HG02973 (cell line): ENCODE results near the gene PSG11.
"Not testable (repeated sequence)": the region's sequence is repeated elsewhere in the genome, so short reads cannot be mapped to it uniquely, and the experiment has no call there.

Source experiments
- ATAC-seq: cut with Tn5 transposase; IDR thresholded peaks from one replicate; pipeline ENCODE4 v1.9.1; 2021; ENCODE audit warnings: moderate library complexity; ENCODE audit not compliant: unreplicated experiment

The PSG11 gene

GRCh38 chr19:43026369-43026768 lies at the start of gene PSG11:
Gene PSG11, minus strand, starts transcription at chr19:43026469. Its CDS starts 97 bp downstream, at chr19:43026372.
- not testable (repeated sequence) for ATAC-seq

GRCh38 chr19:43062418-43062817 lies 36.1 kb upstream of the PSG11 start:
- not testable (repeated sequence) for ATAC-seq

- ATAC-seq: not testable (repeated sequence)
These were observed 35.1 kb upstream of the PSG11 start for GRCh38 chr19:43061326-43061725.

GRCh38 chr19:43060254-43060653 lies 34.0 kb upstream of the PSG11 start:
- not testable (repeated sequence) for ATAC-seq

- ATAC-seq: not testable (repeated sequence)
These were observed 33.2 kb upstream of the PSG11 start for GRCh38 chr19:43059482-43059881.

GRCh38 chr19:43058440-43058839 lies 32.2 kb upstream of the PSG11 start:
- not testable (repeated sequence) for ATAC-seq

GRCh38 chr19:43047966-43048365 lies 21.7 kb upstream of the PSG11 start:
- not testable (repeated sequence) for ATAC-seq

GRCh38 chr19:43046578-43046977 lies 20.3 kb upstream of the PSG11 start:
- not testable (repeated sequence) for ATAC-seq

- not testable (repeated sequence) for ATAC-seq
These were observed 17.4 kb upstream of the PSG11 start for GRCh38 chr19:43043492-43044180.

GRCh38 chr19:43031645-43032044 lies 5.4 kb upstream of the PSG11 start:
- ATAC-seq: not testable (repeated sequence)

GRCh38 chr19:43028866-43029265 lies 2.6 kb upstream of the PSG11 start:
- ATAC-seq: no peak

GRCh38 chr19:43027985-43028384 lies 1.7 kb upstream of the PSG11 start:
- ATAC-seq: not testable (repeated sequence)

- not testable (repeated sequence) for ATAC-seq
These were observed 792 bp upstream of the PSG11 start for GRCh38 chr19:43027061-43027460.

GRCh38 chr19:43022098-43022497 lies 4.2 kb downstream of the PSG11 start:
- not testable (repeated sequence) for ATAC-seq

GRCh38 chr19:43021629-43022028 lies 4.6 kb downstream of the PSG11 start:
- ATAC-seq: not testable (repeated sequence)

GRCh38 chr19:43019588-43019987 lies 6.7 kb downstream of the PSG11 start:
- not testable (repeated sequence) for ATAC-seq

GRCh38 chr19:43005841-43006240 lies 20.4 kb downstream of the PSG11 start:
- ATAC-seq: not testable (repeated sequence)

GRCh38 chr19:43004846-43005245 lies 21.4 kb downstream of the PSG11 start:
- ATAC-seq: not testable (repeated sequence)

- not testable (repeated sequence) for ATAC-seq
These were observed 22.6 kb downstream of the PSG11 start for GRCh38 chr19:43003634-43004033.

GRCh38 chr19:43002948-43003347 lies 23.3 kb downstream of the PSG11 start:
- ATAC-seq: not testable (repeated sequence)

- ATAC-seq: not testable (repeated sequence)
These were observed 30.1 kb downstream of the PSG11 start for GRCh38 chr19:42996161-42996560.

GRCh38 chr19:42992029-42992604 lies 34.2 kb downstream of the PSG11 start:
- not testable (repeated sequence) for ATAC-seq
